HG03520 (cell line): Measurements from ENCODE around the gene TMEM131.

Experiments
- ATAC-seq: cut with Tn5 transposase; IDR thresholded peaks from one replicate; pipeline ENCODE4 v1.9.1; 2021; ENCODE audit warnings: mild to moderate bottlenecking, moderate library complexity; ENCODE audit not compliant: unreplicated experiment

The TMEM131 gene

DNA sequence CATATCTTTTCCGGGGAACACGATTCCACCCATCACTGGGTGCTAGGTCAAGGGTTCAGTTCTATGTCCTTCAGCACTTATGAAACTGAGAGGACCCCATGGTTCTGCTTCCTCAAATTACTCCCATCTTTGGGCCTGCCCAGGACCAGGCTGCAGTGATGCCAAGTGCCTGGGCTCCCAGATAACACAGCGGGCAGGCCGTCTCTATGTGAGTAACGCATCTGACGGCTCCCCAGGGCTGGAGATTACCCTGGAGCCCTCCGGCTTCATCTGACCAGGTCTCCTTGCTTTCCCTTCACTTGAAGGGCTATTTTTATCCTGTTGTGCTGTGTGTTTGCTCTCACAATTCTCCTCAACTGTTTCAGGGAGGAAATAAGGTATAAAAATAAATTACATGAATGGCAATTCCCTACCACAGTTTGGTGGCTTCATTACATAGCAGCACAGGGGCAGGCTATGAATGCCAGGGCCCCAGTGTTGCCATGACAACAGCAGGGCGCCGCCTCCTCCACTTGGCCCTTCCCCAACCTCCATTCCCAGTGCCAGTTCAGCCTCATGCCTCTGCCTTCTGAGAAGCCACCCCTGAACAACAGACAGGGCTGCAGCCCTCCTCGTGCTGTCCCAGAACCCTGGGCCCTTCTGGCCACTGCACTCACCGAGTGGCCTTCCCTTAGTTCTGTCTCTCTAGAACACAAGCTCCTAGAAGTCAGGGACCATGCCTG lies 25.4 kb upstream of the TMEM131 start:
- ATAC-seq = no peak

DNA sequence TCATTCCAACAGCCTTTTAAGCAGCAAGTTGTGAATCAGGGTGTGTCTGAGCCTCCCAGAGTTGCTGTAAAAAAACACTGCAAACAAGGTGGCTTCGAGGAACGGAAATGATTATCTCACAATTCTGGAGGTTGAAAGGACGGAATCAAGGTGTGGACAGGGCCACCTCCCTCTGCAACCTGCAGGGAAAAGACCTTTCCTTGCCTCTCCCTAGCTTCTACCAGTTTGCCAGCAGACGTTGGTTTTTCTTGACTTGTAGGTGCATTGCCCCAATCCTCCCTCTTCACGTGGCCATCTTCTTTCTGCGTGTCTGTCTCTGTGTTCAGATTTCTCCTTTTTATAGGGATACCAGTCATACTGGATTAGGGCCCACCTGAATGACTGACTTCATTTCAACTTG lies 24.8 kb upstream of the TMEM131 start:
- ATAC-seq = no peak

- ATAC-seq = no peak
Measured at GRCh38 chr2:98016908-98017670, 21.3 kb upstream of the TMEM131 start.

- no peak for ATAC-seq
Measured at GRCh38 chr2:98015671-98016070, 19.9 kb upstream of the TMEM131 start.

- ATAC-seq = no peak
Measured at GRCh38 chr2:98014379-98014778, 18.6 kb upstream of the TMEM131 start.

DNA sequence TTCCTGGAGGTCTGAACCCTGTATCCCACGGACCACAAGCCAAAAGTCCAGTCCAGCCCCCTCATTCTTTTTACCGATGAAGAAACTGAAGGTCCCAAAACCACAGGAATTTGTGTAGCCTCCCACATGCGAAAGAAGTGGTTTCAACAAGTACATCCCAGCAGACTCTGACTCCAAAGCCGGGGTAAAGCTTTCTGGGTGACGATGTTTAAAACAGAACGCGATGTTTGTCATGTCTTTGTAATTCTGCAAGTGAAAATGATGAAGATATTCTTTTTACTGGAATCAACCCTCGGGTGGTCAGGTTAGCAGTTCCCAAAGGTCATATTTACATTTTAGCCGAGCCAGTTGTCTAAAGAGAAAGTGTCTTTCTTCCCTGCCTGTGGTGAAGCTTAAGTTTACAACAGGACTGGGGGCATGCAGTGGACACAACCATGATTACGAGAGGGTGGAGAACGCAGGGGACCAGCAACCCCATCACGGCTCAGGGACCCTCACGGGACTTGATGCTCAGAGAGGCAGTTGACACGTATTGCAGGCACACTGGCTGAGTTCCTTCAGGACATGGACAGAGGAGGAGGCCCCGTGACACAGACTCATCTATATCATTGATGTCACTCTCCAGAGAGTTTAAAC lies 17.8 kb upstream of the TMEM131 start:
- no peak for ATAC-seq

DNA sequence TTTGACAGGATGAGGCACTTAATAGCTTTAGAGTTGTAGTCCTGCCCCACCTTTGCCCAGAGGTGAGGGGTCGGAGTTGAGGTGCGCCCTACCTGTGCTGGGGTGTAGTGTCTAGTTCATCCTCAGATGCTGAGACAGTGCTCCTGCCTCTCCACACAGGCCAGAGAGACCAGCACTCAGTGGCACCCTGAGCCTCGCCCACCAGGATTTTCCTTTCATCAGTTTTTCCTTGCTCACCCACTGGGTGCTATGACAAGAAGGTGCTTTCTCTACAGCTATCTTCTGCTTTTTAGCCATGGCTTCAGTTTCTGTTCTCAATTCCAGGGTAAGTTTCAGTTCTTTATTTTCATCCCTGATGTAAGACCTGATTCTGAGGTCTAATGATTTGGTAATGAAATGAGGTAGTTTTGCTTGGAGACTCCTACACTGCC lies 16.8 kb upstream of the TMEM131 start:
- ATAC-seq = peak; percentile 80

DNA sequence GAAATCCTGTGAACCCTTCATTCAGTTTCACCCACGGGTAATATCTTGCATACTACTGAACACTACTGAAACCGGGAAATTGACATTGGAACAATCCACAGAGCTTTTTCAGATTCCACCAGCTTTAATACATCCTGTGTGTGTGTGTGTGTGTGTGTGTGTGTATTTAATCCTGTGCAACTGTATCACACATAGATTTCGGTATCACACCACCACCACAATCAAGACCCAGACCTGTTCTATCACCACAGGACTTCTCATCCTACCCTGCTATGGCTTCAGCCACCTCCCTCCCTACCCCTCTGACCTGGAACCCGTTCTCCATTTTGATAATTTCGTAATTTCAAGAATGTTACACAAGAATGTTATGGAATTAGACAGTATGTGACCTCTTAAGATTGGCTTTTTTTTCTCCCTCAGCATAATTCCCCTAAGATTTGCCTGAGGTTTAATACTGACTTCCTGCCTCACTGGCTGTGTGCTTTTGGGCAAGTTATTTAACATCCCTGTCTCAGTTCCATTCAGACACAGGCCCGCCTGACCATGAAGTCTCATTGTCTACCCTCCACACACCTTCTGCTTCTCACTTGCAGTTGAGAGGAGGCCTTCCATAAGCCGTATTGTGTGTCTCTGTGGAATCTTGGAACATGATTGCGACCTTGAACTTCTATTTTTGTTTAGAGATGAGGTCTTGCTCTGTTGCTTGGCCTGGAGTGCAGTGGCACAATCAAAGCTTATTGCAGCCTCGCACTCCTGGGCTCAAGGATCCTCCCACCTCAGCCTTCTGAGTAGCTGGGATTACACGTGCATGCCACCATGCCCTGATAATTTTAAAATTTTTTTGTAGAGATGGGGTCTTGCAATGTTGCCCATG lies 14.4 kb upstream of the TMEM131 start:
- ATAC-seq = no peak

DNA sequence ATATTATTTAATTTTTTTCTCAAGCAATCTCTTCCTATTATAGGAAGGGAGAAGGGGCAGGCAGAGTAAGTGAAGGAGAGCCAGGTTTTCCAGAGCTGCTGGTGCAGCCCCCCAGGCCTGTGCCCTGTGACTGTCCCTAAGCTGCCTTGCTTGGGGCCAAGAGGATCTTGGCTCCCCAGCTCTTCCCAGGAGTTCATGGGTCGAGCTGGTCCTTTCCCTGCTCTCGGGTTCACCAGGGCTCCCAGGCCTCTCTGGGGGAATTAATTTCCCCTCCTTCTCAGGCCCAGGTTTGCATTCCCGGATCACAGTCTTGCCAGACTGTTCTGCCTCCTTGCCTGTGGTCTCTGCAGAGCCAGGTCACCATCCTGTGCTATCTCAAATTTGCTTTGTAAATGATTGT lies 12.7 kb upstream of the TMEM131 start:
- ATAC-seq = no peak

GRCh38 chr2:98006378-98006777 lies 10.6 kb upstream of the TMEM131 start:
- ATAC-seq = no peak

DNA sequence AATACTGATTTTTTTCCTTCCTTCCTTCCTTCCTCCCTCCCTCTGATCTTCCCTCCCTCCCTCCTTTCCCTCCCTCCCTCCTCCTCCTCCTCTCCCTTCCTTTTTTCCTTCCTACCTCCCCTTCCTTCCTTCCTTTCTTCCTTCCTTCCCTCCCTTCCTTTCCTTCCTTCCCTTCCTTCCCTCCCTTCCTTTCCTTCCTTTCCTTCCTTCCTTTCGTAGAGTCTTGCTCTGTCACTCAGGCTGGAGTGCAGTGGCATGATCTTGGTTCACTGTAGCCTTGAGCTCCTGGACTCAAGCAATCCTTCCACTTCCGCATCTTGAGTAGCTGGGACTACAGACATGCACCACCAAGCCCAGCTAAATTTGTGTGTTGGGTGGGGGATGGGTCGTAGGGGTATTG lies 8.9 kb upstream of the TMEM131 start:
- no peak for ATAC-seq

- no peak for ATAC-seq
Measured at GRCh38 chr2:98004047-98004446, 8.3 kb upstream of the TMEM131 start.

GRCh38 chr2:97999536-97999935 lies 3.8 kb upstream of the TMEM131 start:
- no peak for ATAC-seq

DNA sequence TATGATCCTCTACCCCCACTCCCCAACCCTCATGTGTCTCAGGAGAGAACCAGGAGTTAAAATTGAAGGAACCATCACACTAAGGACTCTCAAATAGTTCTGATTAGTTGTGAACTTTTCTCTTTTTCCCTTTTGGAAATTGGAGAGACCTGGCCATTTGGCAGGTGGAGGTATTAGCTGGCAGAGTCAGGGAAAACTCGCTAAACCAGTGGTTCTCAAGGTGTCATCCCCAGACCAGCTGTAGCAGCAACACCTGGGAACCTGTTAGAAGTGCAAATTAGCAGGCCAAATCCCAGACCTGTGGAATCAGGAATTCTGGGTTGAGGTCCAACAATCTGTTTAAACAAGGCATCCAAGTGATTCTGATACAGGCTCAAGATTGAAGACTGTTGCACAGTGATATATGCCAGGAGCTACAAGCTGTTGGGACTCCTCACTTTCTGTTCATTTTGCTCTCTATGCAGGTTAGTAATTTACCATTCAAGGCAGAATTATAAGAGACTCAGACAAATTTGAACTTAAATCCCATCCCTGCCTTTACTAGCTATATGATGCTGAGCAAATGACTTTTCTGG lies 2.8 kb upstream of the TMEM131 start:
- no peak for ATAC-seq

DNA sequence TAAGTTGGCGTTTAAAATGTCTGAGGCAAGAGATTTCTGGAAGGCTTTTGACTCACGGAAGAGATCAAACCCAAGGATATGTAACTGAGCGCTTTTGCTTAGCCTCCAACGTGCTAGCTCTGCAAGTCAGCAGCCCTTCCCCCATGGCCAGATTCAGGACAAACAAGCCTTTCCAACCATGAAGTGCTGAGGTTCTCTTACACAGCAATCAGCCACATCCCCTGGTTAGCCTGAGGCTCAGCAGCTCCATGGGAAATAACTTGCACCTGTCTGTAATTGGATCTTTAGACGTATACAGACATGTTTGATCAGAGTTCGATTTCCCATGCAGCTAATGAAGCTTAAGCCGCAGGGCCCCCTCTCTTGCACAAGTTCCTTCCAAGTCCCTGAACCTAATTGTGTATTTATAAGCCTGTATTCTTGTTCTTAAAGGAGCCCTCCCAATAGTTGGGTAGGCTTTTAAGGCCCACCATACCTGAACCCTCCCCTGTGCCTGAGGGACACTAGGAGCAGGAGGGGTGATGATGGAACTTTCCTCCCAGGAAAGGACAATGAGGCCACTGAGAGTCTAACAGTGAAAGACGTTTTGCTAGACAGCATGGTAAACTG lies 2.1 kb upstream of the TMEM131 start:
- ATAC-seq = no peak

DNA sequence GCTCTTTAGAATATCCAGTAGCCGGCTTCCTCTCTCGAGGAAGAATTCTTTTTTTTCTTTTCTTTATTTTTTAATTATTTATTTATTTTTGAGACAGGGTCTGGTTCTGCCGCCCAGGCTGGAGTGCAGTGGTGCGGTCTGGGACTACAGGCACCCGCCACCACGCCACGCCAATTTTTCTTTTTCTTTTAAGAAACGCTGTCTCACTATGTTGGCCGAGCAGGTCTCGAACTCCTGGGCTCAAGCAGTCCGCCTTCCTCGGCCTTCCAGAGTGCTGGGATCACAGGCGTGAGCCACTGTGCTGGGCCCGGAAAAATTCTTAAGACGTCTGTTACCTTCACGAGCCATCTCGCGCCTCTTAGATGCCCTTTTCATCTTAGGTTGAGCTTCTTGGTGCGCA lies 931 bp upstream of the TMEM131 start:
- ATAC-seq = no peak

- ATAC-seq = peak; percentile 30
Measured at GRCh38 chr2:97995026-97995733, 568 bp downstream of the TMEM131 start.

GRCh38 chr2:97994476-97994875 lies 1.3 kb downstream of the TMEM131 start:
- ATAC-seq = no peak

- no peak for ATAC-seq
Measured at GRCh38 chr2:97993926-97994325, 1.8 kb downstream of the TMEM131 start.
